ENCODE results near the gene KRTAP10-4.
"Not testable (repeated sequence)": the region's sequence is repeated elsewhere in the genome, so short reads cannot be mapped to it uniquely, and the experiment has no call there.

DNA sequence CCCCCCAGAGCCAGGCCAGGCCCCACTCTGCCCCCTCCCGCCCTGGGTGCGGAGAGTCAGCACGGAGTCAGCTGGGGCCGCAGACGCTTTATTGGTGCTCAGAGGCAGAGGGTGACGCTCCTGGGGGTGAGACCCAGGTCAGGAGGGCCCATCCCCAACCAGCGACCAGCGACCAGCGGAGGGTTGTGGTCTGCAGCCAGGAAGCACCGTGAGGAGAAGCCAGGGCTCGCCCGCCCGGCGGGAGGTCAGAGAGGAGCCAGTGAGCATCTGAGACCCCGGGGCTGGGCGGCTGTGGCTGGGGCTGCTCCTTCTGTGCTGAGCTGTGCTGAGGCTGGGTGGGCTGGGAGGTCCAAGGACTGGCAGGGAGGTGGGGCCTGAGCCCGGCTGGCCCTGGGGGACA lies 23.2 kb upstream of the KRTAP10-4 start:
- TF ChIP-seq, protein P1, sequence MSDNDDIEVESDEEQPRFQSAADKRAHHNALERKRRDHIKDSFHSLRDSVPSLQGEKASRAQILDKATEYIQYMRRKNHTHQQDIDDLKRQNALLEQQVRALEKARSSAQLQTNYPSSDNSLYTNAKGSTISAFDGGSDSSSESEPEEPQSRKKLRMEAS (IDR thresholded peaks at IDR 0.05; ENCODE audit: low read depth): not testable (repeated sequence)
- not testable (repeated sequence) for TF ChIP-seq CTCF (IDR thresholded peaks at IDR 0.05); FOXM1 (IDR thresholded peaks at IDR 0.05; ENCODE audit: low read depth); SMC3 (IDR thresholded peaks at IDR 0.05; ENCODE audit: low read depth, low read length); POLR2AphosphoS5 (IDR thresholded peaks at IDR 0.05; ENCODE audit: low read depth, low read length); EP300 (IDR thresholded peaks at IDR 0.05; ENCODE audit: borderline replicate concordance in 1 of 2, low read depth in 1 of 2, low read length in 1 of 2); USF2 (IDR thresholded peaks at IDR 0.05; ENCODE audit: borderline replicate concordance, low read depth, low read length); GABPA (IDR thresholded peaks at IDR 0.05; ENCODE audit: low read depth)
- TF ChIP-seq, protein P2, sequence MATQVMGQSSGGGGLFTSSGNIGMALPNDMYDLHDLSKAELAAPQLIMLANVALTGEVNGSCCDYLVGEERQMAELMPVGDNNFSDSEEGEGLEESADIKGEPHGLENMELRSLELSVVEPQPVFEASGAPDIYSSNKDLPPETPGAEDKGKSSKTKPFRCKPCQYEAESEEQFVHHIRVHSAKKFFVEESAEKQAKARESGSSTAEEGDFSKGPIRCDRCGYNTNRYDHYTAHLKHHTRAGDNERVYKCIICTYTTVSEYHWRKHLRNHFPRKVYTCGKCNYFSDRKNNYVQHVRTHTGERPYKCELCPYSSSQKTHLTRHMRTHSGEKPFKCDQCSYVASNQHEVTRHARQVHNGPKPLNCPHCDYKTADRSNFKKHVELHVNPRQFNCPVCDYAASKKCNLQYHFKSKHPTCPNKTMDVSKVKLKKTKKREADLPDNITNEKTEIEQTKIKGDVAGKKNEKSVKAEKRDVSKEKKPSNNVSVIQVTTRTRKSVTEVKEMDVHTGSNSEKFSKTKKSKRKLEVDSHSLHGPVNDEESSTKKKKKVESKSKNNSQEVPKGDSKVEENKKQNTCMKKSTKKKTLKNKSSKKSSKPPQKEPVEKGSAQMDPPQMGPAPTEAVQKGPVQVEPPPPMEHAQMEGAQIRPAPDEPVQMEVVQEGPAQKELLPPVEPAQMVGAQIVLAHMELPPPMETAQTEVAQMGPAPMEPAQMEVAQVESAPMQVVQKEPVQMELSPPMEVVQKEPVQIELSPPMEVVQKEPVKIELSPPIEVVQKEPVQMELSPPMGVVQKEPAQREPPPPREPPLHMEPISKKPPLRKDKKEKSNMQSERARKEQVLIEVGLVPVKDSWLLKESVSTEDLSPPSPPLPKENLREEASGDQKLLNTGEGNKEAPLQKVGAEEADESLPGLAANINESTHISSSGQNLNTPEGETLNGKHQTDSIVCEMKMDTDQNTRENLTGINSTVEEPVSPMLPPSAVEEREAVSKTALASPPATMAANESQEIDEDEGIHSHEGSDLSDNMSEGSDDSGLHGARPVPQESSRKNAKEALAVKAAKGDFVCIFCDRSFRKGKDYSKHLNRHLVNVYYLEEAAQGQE (IDR thresholded peaks at IDR 0.05; ENCODE audit: low read depth, low read length): not testable (repeated sequence)
